GM18508 (cell line): Measurements from ENCODE around the gene SARNP.

ENCODE experiments used
- ATAC-seq: cut with Tn5 transposase; IDR thresholded peaks from one replicate; pipeline ENCODE4 v1.9.1; 2021; ENCODE audit warnings: moderate number of reproducible peaks; ENCODE audit not compliant: insufficient read depth, unreplicated experiment

Gene SARNP

GRCh38 chr12:55715833-55716581, 101.5 kb downstream of the SARNP start, which contains the start of gene BLOC1S1:
Gene BLOC1S1 (plus strand): TSS chr12:55716046. CDS start chr12:55716052, 6 bp downstream.
- peak; percentile 41 for ATAC-seq

- no peak for ATAC-seq
Observed at GRCh38 chr12:55715169-55715764, 102.3 kb downstream of the SARNP start.

- no peak for ATAC-seq
Observed at GRCh38 chr12:55713721-55714120, 103.8 kb downstream of the SARNP start.

GRCh38 chr12:55712700-55713415, 104.7 kb downstream of the SARNP start:
- no peak for ATAC-seq

- no peak for ATAC-seq
Observed at GRCh38 chr12:55711786-55712553, 105.6 kb downstream of the SARNP start.

GRCh38 chr12:55708695-55709233, 108.8 kb downstream of the SARNP start:
- ATAC-seq, result no peak

- ATAC-seq, result no peak
Observed at GRCh38 chr12:55707841-55708694, 109.5 kb downstream of the SARNP start, which contains the start of gene ITGA7. Gene ITGA7 (minus strand): TSS chr12:55707904. CDS start chr12:55707682, 222 bp downstream.
